GM21526 (cell line): ENCODE data around the gene MRPL19.

Experiments used
- ATAC-seq: cut with Tn5 transposase; IDR thresholded peaks from one replicate; pipeline ENCODE4 v1.9.1; 2021; ENCODE audit warnings: moderate library complexity; ENCODE audit not compliant: unreplicated experiment, low FRiP score

Gene MRPL19

DNA sequence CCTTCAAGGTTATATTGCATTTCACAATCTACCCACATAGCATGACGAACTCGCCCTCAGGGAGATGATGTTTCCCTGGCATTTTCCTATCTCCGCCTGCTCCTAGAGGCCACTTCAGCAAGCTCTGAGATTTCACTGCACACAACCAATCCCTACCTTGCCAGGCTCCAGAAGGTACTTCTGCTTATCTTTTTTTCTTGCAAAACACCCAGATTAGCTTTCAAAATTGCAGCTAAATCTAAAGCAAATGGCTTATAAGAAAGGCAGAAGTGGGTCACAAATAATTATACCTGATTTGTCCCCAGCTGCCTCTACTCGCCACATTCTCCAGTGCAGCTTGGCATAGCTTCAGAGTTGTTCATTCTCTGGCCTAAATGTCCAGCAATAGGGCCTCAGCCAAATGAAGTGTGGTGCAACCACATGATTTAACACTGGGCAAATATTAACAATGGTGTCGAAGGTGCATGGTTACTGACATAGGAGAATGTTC lies 32.4 kb upstream of the MRPL19 start:
- no peak for ATAC-seq

DNA sequence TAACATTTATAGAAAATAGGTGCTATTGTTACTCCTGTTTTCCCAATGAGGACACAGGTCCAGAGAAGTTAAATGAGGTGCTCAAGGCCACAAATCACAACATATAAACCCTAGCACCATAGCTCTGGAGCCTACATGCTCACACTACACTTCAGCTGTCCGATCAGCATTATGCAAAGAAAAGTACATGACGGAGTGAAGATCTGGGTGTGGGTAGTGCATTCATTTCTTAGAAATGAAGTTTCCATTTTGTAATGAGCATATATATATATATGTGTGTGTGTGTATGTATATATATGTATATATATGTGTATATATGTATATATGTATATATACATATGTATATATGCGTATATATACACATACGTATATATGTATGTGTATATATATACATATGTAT lies 30.2 kb upstream of the MRPL19 start:
- no peak for ATAC-seq

DNA sequence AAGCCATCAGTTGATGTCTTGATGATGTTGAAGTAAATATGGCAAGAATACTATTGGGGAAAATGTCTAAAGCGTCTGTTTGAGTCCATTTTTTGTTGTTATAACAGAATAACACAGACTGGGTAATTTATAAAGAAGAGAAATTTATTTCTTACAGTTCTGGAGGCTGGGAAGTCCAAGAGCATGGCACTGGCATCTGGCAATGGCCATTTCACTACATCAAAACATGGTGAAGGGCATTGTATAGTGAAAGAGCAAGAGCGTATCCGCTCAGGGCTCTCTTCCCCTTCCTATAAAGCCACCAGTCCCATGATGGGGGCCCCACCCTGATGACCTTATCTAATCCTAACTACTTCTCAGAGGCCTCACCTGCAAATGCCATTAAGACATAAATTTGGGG lies 29.6 kb upstream of the MRPL19 start:
- ATAC-seq: no peak

DNA sequence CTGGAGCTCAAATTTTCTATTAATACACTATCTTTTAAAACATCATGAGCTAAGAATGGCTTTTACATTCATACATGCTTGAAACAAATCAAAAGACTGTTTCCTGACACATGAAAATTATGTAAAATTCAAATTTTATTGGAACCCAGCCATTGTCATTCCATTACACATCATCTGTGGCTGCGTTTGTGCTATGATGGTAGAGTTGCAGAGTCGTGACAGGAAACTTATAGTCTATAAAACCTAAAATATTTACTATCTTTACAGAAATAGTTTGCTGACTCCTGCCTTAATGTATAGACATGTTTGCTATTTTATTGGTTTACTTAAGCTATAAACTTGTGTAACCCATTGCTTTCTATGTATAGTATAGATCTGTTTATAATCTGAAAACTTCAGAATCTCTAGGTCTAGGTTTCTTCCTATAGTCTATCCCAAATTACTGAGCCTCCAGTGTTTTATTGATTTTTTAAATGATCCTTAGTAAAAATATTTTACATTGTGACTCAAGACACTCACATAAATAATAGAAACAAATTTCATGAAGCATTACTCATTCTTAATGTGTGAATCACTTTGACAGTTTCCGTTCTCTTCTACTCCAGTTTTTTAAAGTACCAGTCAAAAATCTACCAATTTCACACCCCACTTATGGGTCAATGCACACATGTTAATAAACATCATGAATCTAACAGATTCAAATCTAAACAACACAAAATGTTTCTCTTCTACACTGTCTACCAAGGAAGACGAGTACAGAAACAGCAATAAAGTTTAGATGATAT lies 26.4 kb upstream of the MRPL19 start:
- no peak for ATAC-seq

DNA sequence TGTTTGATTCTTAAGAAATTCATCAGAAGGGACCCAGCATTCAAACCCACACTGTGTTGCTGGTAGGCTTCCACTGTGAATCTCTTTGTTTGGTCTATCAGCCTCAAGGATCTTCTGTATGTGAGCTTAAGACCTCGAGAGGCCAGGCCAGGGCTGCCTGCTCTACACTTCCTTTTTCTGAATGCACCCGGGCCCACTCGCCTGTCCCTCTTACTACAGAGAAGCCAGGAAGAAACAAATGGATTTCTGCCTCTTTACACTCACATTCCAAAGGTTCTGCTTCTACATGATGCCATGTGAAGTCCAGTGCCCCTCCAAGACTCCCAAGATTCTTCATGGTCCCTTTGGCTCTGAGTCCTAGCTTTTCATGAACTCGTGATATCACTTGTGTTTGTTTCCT lies 25.4 kb upstream of the MRPL19 start:
- ATAC-seq: no peak

DNA sequence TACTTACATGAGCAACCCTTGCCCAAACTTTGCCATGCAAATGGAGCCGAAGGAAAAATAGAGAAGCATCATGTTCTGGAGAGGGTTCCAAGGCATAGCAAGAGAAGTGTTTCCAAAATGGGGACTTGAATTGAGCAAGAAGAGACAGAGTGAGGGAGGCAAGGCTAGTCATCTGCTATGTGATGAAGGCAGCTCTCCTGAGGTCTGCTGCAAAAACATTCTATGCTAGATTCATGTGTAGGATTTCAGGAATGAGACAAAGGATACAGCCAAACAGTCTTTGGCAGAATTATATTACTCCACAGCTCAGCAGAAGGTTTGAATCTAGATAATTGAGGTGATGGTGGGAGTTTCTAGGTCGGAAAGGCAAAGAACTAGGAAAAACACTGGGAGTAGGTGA lies 24.1 kb upstream of the MRPL19 start:
- ATAC-seq: no peak

DNA sequence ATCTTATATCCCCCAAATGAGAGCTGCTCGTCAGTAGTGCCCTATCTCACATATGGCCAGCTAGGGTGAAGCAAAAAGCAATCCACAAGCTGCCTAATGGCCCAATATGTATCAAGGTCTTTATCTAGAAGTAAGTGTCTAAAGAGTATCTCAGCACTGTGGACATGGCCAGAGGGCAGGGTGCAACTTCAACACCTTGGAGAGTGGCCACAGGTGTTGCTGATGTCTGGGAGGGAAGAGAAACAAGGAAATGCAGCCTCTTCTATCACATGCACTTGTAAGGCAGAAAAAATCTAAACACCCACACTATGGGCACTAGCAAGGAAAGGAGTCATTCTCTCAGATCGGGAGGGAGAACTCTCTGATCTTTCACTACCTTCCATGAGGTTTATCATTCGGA lies 23.7 kb upstream of the MRPL19 start:
- ATAC-seq: no peak

DNA sequence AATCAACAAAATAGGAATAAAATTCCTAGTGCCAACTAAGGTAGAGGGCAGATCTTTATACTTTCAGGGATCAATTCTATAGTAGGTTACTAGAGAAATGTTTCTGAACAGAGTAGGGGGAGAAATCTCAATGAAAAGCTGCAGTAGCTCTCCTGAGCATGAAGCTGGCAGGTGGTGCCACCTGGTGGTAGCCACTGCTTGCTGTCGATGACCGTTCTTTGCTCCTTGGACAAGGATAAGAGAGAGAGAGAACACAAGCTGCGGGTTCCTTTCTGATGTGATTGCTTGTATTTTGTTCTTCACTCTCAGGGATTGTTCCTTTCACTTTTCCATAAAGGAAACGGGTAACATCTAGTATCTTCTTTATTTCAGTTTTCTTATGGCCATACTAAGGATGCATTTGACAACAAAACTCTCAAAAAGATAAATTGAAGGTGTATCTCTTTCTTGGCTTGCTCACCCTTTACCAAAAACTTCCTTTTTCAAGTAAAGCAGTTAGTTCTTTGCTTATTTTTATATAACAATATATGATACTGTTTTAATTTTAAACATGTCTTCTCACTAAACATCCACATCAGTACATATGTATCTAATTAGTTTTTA lies 18.6 kb upstream of the MRPL19 start:
- ATAC-seq: peak; percentile 91

DNA sequence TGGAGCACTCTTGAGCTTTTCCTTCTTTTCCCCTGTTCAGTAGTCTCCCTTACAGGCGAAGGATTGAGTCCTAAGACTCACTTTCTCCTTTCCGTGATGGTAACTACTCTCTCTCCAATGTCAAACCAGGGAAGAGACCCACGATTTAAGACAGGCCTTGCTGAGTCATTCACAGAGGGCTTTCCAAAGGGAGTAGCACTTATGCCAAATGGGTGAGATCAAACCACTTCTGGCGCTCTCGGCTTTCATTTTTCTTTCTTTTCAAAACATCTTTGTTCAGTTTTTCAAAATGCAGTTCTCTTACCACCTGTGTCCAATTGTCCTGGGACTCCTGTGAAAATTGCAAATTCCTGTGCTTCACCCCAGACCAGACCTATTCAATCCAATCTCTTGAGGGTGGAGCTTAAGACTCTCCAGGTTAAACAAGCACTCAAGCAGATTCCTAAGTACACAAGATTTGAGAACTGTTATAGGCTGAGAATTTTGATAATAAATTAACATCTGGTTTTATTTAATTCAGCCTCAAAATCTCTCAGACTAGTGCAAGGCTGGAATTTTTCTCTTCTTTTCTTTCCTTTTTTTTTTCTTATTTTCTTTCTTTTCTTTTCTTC lies 14.4 kb upstream of the MRPL19 start:
- no peak for ATAC-seq

DNA sequence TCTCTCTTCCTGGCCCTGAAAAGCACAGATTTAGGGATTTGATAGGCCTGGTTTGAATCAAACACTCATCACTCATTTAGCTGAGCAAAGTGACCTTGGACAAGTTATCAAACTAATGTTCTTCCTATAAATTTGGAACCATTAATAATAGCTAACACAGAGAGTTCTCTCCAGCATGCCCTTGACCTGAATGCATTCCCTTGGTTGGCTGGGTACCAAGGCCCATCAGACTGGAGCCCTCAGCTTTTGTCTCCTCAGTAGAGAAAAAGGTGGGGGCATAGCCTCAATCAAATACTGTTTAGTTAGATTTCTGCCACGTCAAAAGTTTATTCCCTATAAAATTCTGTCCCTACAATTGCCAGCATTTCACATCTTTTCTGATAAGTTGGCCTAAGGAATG lies 13.8 kb upstream of the MRPL19 start:
- no peak for ATAC-seq

DNA sequence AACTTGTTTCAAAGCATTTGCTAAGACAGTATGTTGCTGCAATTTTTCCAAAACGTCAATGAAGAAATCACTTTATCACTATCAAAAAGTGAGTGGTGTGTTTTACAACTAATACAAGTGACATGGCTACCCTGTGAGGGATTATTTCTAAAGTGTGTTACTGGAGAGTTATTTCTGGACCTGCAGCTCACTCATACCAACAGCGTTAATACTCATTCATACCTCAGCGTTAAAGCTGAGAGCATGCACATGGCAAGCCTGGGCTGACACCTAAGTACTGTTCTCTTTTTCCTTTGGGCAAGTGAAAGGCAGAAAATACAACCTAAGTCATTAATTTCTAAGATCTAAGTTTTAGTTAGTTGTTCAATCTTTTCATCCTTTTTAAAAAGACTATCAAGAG lies 13.0 kb upstream of the MRPL19 start:
- ATAC-seq: no peak

DNA sequence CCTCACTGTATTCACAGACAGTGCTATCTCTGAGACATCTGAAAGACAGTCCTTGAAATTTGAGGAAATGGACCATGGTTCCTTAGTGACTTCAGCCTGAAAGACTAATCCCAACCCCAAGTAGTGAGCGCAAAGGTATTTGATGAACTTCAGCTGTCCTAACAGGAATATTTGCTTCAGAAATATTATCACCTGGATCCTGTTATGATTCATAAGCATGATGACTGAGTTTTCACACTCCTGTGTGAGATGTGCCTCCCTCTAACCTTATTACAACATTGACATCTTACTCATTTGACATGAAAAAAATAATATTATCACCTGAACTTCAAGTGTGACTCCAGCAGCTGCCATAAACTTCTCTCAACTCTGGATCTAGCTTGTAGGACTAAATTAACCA lies 11.6 kb upstream of the MRPL19 start:
- ATAC-seq: no peak

DNA sequence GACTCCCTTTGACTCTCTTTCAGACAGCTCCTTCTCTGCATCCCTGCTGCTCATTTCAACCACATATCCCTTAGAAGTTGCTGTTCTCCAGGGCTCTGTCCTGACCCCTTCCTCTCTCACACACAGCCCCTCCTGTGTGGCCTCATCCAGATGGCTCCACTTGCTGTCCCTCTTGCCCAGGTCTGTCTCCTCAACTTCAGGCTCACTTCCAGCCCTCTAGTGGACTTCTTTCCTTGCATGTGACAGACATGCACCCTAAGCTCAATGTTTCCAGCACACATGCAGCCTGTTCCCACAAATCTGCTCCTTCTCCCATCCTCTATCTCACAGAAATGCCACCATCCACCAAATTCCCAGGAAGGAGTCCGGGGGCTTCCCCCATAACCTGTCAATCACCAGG lies 9.0 kb upstream of the MRPL19 start:
- no peak for ATAC-seq

DNA sequence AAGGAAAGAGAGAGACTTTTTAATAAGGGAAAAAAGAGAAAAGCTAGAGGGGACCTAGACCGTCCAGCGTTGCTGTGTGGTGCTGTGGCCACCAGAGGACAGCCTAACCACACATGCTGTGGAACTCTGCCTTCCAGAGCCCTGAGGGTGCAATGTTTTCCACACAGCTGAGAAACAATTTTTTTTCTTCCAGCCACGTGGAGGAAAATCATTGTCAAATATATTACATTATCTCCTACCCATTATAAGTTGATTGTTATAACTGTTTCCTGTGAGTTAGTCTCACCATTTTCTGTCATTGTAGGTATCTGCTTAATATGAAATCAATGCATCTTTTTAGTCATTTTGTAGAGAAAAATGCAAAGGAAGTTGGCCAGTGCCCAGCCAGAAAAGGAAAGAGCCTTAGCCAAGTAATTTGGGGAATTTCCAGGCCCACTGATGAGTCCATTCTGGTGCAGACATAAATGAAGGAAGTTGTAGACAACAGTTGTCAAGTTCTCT lies 5.9 kb upstream of the MRPL19 start:
- peak; percentile 97 for ATAC-seq

DNA sequence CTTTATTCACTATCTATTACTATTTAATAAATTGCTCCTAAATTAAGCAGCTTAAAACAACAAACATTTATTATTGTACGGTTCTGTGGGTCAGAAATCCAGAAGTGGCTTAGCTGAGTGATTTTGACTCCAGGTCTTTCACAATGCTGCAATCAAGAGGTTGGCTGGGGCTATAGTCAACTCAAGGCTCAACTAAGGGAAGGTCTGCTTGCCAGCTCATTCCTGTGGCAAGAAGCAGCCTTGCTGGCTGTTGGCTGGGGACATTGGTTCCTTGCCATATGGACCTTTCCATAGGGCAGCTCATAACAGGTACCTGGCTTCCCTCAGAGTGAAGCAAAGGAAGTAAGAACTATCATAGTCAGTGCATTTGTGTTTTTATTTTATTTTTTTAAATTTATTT lies 5.0 kb upstream of the MRPL19 start:
- no peak for ATAC-seq

DNA sequence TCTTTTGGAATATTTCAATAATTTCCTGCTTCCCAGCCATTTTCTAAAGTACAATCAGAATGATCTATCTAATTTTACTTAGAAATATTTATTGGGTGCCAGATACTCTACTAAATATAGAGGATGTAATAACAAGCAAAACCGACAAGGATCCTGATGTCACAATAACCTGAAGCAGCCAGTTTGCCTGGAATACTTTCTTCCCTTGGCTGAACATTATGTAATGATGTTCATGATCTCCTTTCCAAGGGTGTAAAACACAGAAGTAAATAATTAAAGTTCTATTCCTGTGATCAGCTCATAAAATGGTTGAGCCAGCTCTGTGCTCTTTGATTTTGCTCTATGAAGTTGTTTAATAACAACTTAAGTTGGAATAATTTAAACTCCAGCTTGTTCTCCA lies 2.6 kb upstream of the MRPL19 start:
- no peak for ATAC-seq

DNA sequence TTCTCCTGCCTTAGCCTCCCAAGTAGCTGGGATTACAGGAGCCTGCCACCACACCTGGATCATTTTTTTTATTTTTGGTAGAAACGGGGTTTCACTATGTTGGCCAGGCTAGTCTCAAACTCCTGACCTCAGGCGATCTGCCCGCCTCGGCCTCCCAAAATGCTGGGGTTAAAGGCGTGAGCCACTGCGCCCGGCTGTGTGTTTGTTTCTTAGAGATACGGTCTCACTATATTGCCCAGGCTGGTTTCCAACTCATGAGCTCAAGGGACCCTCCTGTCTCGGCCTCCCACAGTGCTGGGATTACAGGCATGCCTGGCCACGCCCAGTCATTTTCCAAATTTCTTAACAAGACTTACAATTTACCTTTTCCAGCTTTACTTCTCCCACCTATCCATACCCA lies 940 bp upstream of the MRPL19 start:
- ATAC-seq: no peak

DNA sequence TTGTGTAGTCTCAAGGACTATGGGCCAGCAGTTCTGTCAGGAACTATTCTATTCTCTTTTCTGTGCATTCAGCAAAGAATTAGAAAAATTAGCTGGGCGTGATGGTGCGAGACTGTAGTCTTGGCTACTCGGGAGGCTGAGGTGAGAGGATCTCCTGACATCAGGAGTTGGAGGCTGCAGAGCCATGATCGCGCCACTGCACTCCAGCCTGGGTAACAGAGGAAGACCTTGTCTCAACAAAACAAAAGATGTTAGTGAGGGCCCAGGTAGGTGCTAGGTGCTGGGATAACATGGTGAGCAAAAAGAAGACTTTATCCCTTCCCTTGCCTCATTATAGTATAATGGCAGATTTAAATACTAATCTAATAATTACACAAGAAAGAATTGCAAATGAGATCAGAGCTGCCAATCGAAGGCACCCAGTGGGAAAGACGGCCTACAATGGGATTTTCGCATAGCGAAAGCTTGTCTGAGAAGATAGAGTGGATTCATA lies 447 bp upstream of the MRPL19 start:
- ATAC-seq: peak; percentile 3

DNA sequence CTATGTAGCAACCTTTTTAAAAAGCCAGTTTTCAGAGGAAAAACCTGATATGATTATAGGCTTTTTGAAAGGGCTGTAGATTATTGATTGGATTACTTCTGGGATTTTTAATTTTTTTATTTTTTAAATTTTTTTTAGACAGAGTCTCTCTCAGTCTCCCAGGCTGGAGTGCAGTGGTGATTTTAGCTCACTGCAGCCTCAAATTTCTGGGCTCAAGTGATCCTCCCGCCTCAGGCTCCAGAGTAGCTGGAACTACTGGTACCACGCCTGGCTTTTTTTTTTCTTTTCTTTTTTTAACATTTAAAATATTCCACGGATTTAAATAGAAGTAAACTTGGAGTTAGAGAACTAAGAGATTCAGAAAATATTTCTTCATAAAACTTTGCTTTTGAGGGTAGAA lies 1.2 kb downstream of the MRPL19 start:
- ATAC-seq: no peak

DNA sequence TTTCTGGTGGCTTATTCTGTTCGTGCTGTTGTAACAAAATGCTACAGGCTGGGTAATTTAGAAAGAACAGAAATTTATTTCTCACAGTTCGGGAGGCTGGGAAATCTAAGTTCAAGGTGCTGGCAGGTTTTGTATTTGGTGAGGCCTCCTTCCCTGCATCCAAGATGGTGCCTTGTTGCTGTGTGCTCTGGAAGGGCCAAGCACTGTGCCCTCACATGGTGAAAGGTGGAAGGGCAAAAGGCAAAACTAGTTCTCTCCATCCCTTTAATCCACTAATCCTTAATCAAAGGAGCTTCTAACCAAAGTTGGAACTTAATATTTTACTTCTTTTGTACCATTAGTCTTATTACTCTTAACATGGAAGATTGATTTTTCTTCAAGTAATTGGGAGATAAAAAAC lies 7.4 kb downstream of the MRPL19 start:
- no peak for ATAC-seq

DNA sequence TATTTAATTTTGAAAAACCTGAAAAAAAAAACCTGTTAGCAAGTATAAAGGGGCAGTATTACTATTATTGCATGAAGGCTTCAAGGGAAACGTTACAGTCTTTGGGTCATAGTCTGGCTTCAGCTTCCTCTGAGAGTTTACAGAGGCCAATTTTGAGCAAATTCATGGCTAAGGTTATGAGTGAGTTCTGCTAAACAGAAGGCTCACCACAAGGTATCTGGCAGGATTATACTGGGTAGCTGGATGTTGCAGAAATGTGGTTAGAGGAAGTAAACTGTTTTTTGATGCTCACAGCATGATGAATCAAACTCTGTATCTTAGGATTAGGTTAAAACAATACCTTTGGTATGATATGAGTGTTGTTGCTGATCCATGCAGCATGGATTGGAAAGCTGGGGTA lies 9.3 kb downstream of the MRPL19 start:
- no peak for ATAC-seq

DNA sequence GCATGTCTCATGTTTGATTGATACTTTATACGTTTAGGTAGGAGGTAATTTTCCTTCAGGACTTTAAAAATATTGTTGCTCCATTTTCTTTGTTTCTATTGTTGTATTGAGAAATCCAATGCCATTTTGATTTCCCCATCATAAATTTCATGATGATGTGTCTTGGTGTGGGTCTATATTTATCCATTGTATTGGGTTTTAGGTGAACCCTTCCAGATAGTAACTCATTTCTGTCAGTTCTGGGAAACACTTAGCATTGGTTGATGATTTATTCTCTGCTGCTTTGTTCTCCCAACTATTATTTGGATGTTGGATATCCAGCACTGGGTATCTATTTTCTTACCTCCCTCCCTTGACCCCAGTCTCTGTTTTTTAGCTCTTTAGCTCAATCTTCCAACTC lies 10.0 kb downstream of the MRPL19 start:
- ATAC-seq: no peak
